Measurements from ENCODE around the gene NTN3. TPM values are rescaled to one million over a fixed set of nuclear protein-coding genes. Genes with fewer than 3 reads are reported as not detected.

NTN3 gene
- total RNA-seq, 1 donor from 2014 or later = 1.5 TPM

DNA sequence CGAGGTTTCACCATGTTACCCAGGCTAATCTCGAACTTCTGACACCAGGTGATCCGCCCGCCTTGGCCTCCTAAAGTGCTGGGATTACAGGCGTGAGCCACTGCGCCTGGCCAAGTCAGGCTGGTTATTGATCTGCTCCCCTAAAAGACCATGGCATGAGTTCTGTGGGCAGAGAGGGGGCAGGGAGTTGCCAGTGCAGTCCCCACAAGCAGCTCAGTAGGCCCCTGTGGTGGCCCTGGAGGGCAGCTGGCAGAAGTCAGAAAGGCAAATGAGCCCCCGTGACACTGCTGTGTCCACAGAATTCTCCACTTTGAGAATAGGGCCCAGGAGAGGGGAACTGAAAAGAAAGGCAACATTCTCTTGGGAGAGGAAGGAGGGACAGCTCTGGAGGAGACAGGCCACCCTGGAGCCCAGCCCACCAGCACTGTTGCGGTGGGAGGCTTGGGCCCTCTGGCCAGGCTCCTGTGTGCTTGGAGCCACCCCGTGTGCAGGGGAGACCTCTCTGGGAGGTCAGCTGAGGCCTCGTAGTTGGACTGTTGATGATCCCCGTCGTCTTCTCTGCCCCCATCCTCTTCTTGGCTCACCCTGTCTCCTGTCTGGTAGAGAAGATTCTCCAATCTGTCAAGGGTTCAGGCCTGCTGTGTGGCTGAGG, 47.0 kb downstream of the NTN3 start:
- H3K27ac Mint-ChIP-seq (ENCODE audit: unreplicated experiment) = peak overlapping the region; percentile 81
- TF ChIP-seq, protein P1, sequence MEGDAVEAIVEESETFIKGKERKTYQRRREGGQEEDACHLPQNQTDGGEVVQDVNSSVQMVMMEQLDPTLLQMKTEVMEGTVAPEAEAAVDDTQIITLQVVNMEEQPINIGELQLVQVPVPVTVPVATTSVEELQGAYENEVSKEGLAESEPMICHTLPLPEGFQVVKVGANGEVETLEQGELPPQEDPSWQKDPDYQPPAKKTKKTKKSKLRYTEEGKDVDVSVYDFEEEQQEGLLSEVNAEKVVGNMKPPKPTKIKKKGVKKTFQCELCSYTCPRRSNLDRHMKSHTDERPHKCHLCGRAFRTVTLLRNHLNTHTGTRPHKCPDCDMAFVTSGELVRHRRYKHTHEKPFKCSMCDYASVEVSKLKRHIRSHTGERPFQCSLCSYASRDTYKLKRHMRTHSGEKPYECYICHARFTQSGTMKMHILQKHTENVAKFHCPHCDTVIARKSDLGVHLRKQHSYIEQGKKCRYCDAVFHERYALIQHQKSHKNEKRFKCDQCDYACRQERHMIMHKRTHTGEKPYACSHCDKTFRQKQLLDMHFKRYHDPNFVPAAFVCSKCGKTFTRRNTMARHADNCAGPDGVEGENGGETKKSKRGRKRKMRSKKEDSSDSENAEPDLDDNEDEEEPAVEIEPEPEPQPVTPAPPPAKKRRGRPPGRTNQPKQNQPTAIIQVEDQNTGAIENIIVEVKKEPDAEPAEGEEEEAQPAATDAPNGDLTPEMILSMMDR (IDR thresholded peaks at IDR 0.05) = no peak
- H3K4me3 Mint-ChIP-seq (ENCODE audit: unreplicated experiment) = no peak overlapping the region
- DNase-seq (ENCODE audit: low spot score) = no peak
- no peaks in the 10 kb centered on the region for H3K9me3 Mint-ChIP-seq (ENCODE audit: low read depth)
- peaks cover 6% of the 10 kb centered on the region for H3K36me3 Mint-ChIP-seq (ENCODE audit: low read depth)
- no peaks in the 10 kb centered on the region for H3K27me3 Mint-ChIP-seq (ENCODE audit: low read depth)
- peaks cover 54% of the 10 kb centered on the region for H3K4me1 Mint-ChIP-seq (ENCODE audit: low read depth)

DNA sequence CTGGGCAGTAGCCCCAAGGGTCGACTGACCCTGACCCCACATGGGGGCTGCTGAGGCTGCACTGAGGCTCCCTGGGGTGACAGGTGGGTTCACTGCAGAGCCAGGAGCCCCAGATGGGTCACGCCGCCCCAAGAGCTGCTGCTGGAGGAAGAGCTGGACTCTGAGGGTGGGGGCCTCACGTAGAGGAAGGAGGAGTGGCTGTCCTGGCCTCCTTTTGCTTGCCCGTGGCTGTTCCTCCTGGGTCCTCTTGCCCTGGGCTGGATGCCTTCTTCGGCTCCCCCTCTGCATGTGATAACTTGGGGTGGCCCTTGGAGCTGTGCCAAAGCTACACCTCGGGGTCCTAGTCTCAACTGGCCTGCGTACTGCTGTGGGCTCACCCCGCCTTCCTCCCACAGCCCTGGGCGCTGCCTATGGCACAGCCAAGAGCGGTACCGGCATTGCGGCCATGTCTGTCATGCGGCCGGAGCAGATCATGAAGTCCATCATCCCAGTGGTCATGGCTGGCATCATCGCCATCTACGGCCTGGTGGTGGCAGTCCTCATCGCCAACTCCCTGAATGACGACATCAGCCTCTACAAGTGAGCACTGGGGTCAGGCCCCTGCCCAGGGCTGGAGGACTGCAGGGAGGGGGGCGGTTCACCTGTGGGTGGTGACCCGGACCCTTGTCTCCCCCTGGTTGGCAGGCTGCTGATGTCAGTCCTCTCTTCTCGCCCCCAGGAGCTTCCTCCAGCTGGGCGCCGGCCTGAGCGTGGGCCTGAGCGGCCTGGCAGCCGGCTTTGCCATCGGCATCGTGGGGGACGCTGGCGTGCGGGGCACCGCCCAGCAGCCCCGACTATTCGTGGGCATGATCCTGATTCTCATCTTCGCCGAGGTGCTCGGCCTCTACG, 48.0 kb downstream of the NTN3 start:
- DNase-seq (ENCODE audit: low spot score) = peak; percentile 91
- Mint-ChIP-seq H3K9me3 (ENCODE audit: low read depth) (no peaks in the 10 kb centered on the region), H3K4me3 (ENCODE audit: unreplicated experiment) (peak overlapping the region; percentile 71), H3K4me1 (ENCODE audit: low read depth) (peaks cover 51% of the 10 kb centered on the region), H3K27me3 (ENCODE audit: low read depth) (no peaks in the 10 kb centered on the region), H3K36me3 (ENCODE audit: low read depth) (peaks cover 8% of the 10 kb centered on the region), H3K27ac (ENCODE audit: unreplicated experiment) (peak overlapping the region; percentile 98)
- TF ChIP-seq, protein P1 (IDR thresholded peaks at IDR 0.05) = no peak

DNA sequence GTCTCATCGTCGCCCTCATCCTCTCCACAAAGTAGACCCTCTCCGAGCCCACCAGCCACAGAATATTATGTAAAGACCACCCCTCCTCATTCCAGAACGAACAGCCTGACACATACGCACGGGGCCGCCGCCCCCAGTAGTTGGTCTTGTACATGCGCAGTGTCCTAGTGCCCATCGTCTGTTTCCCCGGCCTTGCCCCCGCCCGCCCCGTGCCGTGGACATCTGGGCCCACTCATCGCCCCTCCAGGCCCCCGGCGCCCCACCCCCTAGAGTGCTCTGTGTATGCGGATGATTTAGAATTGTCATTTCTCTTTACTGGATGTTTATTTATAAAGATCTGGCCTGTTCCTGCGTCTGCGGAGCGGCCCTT, 48.6 kb downstream of the NTN3 start:
- TF ChIP-seq, protein P1 (IDR thresholded peaks at IDR 0.05) = no peak
- H3K36me3 Mint-ChIP-seq (ENCODE audit: low read depth) = peaks cover 12% of the 10 kb centered on the region

DNA sequence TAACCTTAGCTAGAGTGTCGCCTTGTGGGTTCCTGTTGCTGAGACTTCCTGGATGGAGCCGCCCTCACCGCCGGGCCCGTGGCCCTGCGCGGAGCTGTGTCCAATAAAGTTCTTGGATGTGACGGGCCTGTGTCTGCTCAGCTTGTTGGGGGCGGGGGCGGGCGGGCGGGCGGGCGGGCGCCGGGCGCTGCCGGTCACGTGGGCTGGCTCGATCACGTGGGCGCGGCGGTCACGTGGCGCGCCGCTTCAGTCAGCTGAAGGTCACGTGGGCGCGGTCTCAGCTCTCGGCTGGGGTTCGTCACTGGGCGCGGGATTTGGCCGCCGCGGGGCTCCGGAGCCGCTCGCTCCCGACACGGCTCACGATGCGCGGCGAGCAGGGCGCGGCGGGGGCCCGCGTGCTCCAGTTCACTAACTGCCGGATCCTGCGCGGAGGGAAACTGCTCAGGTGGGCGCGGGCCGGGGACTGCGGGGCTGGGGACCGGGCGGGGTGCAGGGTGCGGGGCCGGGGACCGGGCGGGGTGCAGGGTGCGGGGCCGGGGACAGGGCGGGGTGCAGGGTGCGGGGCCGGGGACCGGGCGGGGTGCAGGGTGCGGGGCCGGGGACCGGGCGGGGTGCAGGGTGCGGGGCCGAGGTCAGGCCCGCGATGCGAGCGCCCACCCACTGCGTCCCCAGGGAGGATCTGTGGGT, 49.1 kb downstream of the NTN3 start, which contains the start of gene AMDHD2:
Gene AMDHD2, plus strand, starts transcription at position 275 of the 687 bp plus-strand sequence. Its CDS starts 88 bp downstream, at position 363.
- Mint-ChIP-seq H3K27ac (ENCODE audit: unreplicated experiment) (peak within 1 kb of the TSS; percentile 98), H3K9me3 (ENCODE audit: low read depth) (no peaks in the 10 kb centered on the region), H3K4me3 (ENCODE audit: unreplicated experiment) (peak within 1 kb of the TSS; percentile 78), H3K4me1 (ENCODE audit: low read depth) (peaks cover 47% of the 10 kb centered on the region), H3K27me3 (ENCODE audit: low read depth) (no peaks in the 10 kb centered on the region), H3K36me3 (ENCODE audit: low read depth) (peaks cover 12% of the 10 kb centered on the region)
- peak; percentile 95 for DNase-seq (ENCODE audit: low spot score)
- TF ChIP-seq, protein P1 (IDR thresholded peaks at IDR 0.05) = no peak

More for the DNA sequence above, 48.6 kb downstream of the NTN3 start:
- H3K9me3 Mint-ChIP-seq (ENCODE audit: low read depth) = no peaks in the 10 kb centered on the region
- H3K4me3 Mint-ChIP-seq (ENCODE audit: unreplicated experiment) = peak overlapping the region; percentile 71
- peak overlapping the region; percentile 98 for H3K27ac Mint-ChIP-seq (ENCODE audit: unreplicated experiment)
- H3K27me3 Mint-ChIP-seq (ENCODE audit: low read depth) = no peaks in the 10 kb centered on the region
- DNase-seq (ENCODE audit: low spot score) = no peak
- peaks cover 51% of the 10 kb centered on the region for H3K4me1 Mint-ChIP-seq (ENCODE audit: low read depth)
